CD1c-positive myeloid dendritic cell (primary cell): ENCODE measurements around the gene C2orf81.
"Not testable (repeated sequence)": the region's sequence is repeated elsewhere in the genome, so short reads cannot be mapped to it uniquely, and the experiment has no call there.

Experiments used
- DNase-seq: peaks from one replicate; pipeline ENCODE4 v3.0.0-alpha.2; 2016; ENCODE audit errors: extremely low spot score

Gene C2orf81

GRCh38 chr2:74423231-74424095, 2.0 kb upstream of the C2orf81 start:
- DNase-seq = no peak

DNA sequence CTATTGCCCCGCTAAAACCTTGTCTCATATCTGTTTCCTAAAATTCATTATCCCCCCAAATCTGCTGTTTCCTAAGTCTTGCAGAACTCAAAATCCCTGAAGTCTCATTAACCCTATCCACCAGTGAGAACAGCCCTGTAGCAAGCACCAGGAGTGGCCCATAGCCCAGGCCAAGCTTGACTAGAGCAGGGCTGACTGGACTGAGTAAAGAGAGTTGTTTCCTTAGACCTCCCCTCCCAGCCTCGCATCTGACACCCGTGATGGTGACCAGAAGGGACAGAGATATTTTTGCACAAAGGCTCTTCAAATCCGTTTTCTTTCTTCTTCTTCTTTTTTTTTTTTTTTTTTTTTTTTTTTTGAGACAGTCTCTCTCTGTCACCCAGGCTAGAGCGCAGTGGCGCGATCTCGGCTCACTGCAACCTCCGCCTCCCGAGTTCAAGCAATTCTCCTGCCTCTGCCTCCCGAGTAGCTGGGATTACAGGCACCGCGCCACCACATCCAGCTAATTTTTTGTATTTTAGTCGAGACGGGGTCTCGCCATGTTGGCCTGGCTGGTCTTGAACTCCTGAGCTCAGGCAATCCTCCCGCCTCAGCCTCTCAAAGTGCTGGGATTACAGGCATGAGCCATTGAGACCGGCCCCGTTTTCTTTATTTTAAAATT, 846 bp downstream of the C2orf81 start:
- DNase-seq = not testable (repeated sequence)

GRCh38 chr2:74420006-74420405, 1.4 kb downstream of the C2orf81 start:
- no peak for DNase-seq

GRCh38 chr2:74419345-74419744, 2.1 kb downstream of the C2orf81 start:
- peak; percentile 57 for DNase-seq

DNA sequence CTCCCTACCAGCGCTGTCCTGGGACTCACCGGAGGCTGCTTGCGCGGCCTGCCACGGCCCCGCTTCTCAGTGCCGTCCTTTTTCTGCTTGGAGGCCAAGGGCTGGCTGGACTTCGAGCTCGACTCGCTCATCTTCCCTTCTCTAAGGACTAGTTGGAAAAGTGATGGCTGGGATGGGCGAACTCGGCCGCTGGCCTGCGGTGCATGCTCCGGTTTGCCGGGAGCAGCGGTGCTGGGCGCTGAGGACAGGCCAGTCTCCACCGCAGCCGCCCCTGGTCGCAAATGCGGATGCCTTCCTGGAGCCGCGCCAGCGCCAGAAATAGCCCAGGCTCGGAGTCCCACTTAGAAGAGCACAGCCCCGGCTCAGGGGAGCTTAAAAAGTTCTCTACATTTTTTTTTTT, 3.1 kb downstream of the C2orf81 start:
- DNase-seq = no peak

GRCh38 chr2:74417763-74418162, 3.7 kb downstream of the C2orf81 start:
- no peak for DNase-seq

- DNase-seq = no peak
These were observed 4.2 kb downstream of the C2orf81 start for GRCh38 chr2:74417197-74417596.

DNA sequence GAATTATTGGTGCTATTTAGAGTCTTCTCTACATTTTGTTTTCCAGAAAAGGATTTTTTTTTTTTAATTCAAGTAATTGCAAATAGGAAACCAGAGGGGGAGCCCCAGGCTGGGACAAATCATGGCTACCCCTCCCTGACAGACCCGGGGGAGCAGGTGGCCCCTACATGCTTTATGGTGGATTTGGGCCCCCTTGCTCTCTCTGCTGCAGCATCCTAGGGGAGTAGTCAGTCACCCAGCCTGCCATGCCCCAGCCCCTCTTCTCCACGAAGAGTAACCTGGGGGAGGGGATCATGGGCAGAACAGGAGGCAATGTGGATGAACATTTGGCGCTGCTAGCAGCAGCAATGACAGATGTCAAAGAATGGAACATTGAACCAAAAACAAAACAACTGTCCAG, 4.6 kb downstream of the C2orf81 start:
- DNase-seq = no peak

DNA sequence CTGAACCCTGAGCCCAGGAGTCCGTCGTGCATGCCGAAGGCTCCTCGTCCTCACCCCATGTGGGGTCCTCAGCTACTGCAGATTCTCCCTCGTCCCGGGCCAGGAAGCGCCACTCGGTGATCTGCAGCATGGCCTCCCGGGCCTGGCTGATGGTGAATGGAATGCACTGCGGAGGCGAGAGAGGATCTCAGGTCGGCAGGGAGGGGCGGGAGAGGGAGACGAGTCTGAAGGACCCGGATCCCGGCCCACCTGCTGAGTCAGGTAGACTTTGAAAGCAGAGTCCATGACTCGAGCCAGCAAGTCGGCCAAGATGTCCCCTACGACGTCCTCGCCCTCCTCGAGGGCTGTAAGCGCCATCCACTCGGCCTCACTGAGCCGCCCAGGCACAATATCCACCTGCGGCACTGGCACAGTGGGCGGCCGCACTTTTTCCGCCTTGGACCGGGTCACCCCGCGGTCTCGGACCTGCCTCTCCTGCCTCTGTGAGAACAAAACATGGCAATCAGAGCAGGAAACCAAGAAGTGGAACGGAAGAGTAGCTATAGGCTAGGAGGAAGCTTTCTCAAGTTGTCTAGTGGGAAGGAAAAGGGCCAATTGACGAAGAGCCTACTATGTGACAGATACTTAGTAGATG, 5.5 kb downstream of the C2orf81 start:
- no peak for DNase-seq

GRCh38 chr2:74414881-74415761, 6.3 kb downstream of the C2orf81 start:
- DNase-seq = peak; percentile 25

DNA sequence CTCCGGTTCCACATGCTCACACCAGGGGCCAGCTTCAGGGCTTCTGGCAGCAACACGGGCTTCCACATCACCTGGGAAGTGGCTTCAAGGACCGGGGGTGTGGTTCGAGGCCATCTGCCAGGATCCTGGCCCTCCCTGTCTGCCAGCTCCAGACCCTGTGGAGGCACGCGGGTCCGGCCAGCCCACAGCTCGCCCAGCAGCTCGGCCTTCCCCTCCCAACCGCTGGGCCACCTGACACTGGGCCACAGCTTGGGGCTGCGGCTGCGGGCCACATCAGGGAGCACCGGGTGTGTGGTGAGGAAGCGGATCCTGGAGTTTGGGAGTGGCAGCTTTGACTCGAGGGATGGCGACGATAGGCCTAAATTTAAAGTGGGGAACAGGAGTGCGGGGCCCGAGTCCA, 7.0 kb downstream of the C2orf81 start:
- DNase-seq = no peak

- peak; percentile 10 for DNase-seq
These were observed 8.3 kb downstream of the C2orf81 start for GRCh38 chr2:74413001-74413698.

- no peak for DNase-seq
These were observed 13.7 kb downstream of the C2orf81 start for GRCh38 chr2:74407682-74408081.

DNA sequence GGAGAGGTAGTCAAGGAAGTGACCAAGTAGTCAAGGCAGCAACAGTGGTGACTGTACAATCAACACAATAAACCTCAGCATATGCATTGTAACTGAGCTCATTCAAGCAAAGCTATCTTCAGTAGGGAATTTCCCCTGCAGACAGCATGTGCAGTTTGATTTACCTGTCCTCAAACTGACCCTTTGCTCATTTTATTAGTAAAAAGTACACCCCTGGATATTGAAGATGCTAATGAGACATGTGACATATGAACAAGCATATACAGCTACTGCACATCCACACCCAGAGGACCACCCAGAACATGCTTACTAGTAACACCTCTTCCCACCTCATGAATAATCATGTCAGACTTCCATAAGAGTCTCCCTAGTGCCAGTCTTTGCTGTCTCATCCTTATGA, 15.4 kb downstream of the C2orf81 start:
- DNase-seq = no peak

DNA sequence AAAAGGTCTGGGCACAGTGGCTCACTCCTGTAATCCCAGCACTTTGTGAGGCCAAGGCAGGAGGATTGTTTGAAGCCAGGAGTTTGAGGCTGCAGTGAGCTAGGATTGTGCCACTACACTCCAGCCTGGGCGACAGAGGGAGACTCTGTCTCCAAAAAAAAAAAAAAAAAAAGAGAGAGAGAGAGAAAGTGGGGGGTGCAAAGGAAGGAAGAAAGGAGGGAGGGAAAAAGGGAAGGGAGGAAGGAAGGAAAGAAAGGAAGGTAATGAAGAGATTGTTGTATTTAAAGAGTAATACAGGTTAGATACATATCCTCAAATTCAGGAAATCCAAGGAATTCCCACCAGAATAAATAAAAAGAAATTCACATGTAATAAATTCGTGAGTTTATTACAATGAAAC, 19.5 kb downstream of the C2orf81 start:
- no peak for DNase-seq

DNA sequence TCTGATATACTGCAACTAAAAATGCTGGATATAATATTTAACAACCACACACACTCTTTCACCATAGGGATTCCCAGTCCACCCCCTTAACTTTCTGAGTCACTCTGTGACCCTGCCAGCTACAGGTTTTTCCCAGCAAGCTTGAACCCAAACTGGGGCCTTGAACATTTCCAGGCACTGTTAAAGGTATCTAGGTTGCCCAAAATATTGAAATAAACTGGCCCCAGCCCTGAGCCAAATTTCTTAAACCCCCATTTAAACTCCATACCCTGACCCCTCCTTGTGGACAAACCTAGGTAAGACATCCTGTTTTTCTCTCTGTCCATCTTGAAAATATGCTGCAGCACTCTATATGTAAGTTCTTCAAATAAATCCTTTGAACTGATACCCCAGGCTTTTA, 21.6 kb downstream of the C2orf81 start:
- peak; percentile 43 for DNase-seq

DNA sequence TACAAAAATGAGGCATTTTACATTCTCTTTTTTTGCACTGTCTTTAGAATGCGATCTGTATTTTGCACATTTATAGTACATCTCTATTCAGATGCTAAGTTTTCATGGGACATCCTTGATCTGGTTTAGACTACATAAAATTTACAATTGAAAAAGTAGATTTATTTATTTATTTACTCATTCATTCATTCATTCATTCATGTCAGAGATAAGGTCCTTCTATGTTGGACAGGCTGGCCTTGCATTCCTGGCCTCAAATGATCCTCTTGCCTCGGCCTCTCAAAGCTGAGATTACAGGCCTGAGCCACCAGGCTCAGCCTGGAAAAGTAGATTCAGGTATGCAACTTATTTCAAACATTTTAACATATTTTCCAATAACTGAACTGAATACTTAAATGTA, 25.3 kb downstream of the C2orf81 start:
- DNase-seq = no peak

- no peak for DNase-seq
These were observed 27.9 kb downstream of the C2orf81 start for GRCh38 chr2:74393525-74393924.

- DNase-seq = no peak
These were observed 29.0 kb downstream of the C2orf81 start for GRCh38 chr2:74392449-74392743.

DNA sequence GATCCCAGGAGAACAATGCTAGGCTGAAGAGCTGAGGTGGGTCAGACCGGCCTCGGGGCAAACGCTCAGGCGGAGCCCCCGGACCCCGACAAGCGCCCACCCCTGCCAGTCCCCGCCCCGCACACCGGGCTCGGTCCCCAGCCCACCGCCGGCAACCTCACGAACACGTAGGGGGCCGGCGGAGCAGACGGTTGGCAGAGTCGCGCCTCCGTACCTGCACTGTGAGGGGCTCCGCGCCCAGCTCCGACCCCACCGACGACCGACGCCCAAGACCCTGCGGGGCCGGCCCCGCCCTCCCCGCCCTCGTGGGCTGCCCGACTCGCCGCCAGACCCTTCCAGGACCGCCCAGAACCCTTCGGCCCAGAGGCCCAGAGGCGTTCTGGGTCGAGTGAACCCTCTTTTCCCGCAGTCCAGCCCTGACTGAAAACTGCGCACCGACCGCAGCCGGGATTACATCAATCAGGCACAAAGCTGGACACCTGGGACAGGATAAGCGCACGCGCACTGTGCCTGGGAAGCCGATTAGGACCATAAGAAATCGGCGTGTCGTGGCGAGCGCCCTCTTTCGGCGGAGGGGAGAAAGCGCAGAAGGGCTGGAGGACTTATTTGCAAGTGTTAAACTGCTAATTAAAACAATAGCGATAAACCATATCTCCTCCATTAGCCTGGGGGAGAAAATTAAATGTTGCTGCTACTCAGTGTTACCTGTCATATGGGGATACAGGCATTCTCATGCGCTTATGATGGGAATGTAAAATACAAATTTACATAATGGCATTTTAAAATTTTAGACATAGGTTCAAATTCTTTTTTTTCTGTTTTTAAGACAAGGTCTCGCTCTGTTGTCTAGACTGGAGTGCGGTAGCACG, 29.6 kb downstream of the C2orf81 start:
- peak; percentile 98 for DNase-seq

- no peak for DNase-seq
These were observed 30.2 kb downstream of the C2orf81 start for GRCh38 chr2:74391209-74391579.
